Ascending aorta (tissue), 2 donors: Measurements from ENCODE around the gene NFATC4. TPM values are rescaled to one million over a fixed set of nuclear protein-coding genes. Genes with fewer than 3 reads are reported as not detected.
A peak's percentile ranks its signal among the peaks of the same experiment; 100 is the strongest.

ENCODE experiments used
- DNase-seq, 2 donors: peaks; one replicate each; pipeline ENCODE4 v3.0.0-alpha.2; 2019; ENCODE audit warnings: low spot score in 2 of 2
- H3K27ac ChIP-seq, 2 donors: fragments of 200-600 bp; sonication (generic); one replicate each; pipeline ENCODE4 v1.5.1; 2016 to 2017; ENCODE audit warnings: mild to moderate bottlenecking in 1 of 2
- H3K27me3 ChIP-seq: fragments of 200-600 bp; sonication (generic); one replicate; pipeline ENCODE4 v1.5.1; 2017
- H3K36me3 ChIP-seq, 2 donors: fragments of 200-600 bp; sonication (generic); one replicate each; pipeline ENCODE4 v1.5.1; 2016
- H3K4me1 ChIP-seq, 2 donors: fragments of 200-600 bp; sonication (generic); one replicate each; pipeline ENCODE4 v1.5.1; 2016 to 2017; ENCODE audit warnings: mild to moderate bottlenecking in 1 of 2
- H3K4me3 ChIP-seq, 2 donors: fragments of 200-600 bp; sonication (generic); one replicate each; pipeline ENCODE4 v1.5.1; 2016 to 2017; ENCODE audit warnings: mild to moderate bottlenecking in 1 of 2
- H3K9me3 ChIP-seq, 2 donors: fragments of 200-600 bp; sonication (generic); one replicate each; pipeline ENCODE4 v1.5.1; 2016
- CTCF ChIP-seq, 3 experiments: fragments of 200-600 bp in 2 of 3; fragments of 450-650 bp in 1 of 3; sonication (generic) in 2 of 3; IDR thresholded peaks; one replicate each; pipeline ENCODE4 v1.5.1; 2016 to 2019; ENCODE audit warnings: antibody characterized with exemption in 3 of 3, mild to moderate bottlenecking in 1 of 3, moderate library complexity in 1 of 3
- intact Hi-C: fragments of 100-400 bp; cut with DNase I; formaldehyde crosslinking; loops from one replicate; pipeline ENCODE4 v1.15.1; 2023
- total RNA-seq: library from RNA; depleted of rRNA; stranded (reverse); fragments of >200 nt; gene quantifications from one replicate; pipeline ENCODE4 v1.1.0, GENCODE V29; 2016

NFATC4 gene
- total RNA-seq, 1 donor from 2014 or later = 58.9 TPM

- H3K27me3 ChIP-seq = peaks cover 12% of the 10 kb centered on the region
- no peaks in the 10 kb centered on the region for H3K9me3 ChIP-seq
- no peak overlapping the region for H3K4me3 ChIP-seq
- no peak for TF ChIP-seq CTCF (IDR thresholded peaks at IDR 0.05)
- DNase-seq = no peak
- peaks cover 7 to 20% of the 10 kb centered on the region in 2 donors for H3K4me1 ChIP-seq
- H3K36me3 ChIP-seq = no peaks in the 10 kb centered on the region
- H3K27ac ChIP-seq = no peak overlapping the region
- intact Hi-C loops = no loop called here
Observed at GRCh38 chr14:24330973-24331674, 36.9 kb upstream of the NFATC4 start.

- Histone ChIP-seq H3K27ac (no peak overlapping the region), H3K27me3 (peaks cover 12% of the 10 kb centered on the region), H3K4me3 (peak overlapping the region in 1 of 2 donors; percentile 42), H3K36me3 (no peaks in the 10 kb centered on the region), H3K4me1 (peaks cover 7 to 20% of the 10 kb centered on the region in 2 donors), H3K9me3 (no peaks in the 10 kb centered on the region)
- DNase-seq = no peak
- intact Hi-C loops = loop anchor here (1.0 to 2.0 kb wide), 2 partner anchors 35 to 88 kb away; no protein-coding TSS in a partner anchor
- no peak for TF ChIP-seq CTCF (IDR thresholded peaks at IDR 0.05)
Observed at GRCh38 chr14:24331731-24332267, 36.2 kb upstream of the NFATC4 start.

GRCh38 chr14:24332268-24332993 lies 35.6 kb upstream of the NFATC4 start:
- no peak overlapping the region for H3K27ac ChIP-seq
- intact Hi-C loops = loop anchor here (1.0 to 2.0 kb wide), 2 partner anchors 34 to 89 kb away; no protein-coding TSS in a partner anchor
- peaks cover 7 to 20% of the 10 kb centered on the region in 2 donors for H3K4me1 ChIP-seq
- peaks cover 12% of the 10 kb centered on the region for H3K27me3 ChIP-seq
- H3K36me3 ChIP-seq = no peaks in the 10 kb centered on the region
- peak overlapping the region; percentile 42 to 53 for H3K4me3 ChIP-seq
- H3K9me3 ChIP-seq = no peaks in the 10 kb centered on the region
- peak in 1 of 2 donors; percentile 86 for DNase-seq
- TF ChIP-seq CTCF (IDR thresholded peaks at IDR 0.05) = peak; percentile 61 to 77 (median 74)

- H3K36me3 ChIP-seq = no peaks in the 10 kb centered on the region
- DNase-seq = no peak
- peaks cover 7 to 20% of the 10 kb centered on the region in 2 donors for H3K4me1 ChIP-seq
- TF ChIP-seq CTCF (IDR thresholded peaks at IDR 0.05) = no peak
- intact Hi-C loops = no loop called here
- no peaks in the 10 kb centered on the region for H3K9me3 ChIP-seq
- H3K27ac ChIP-seq = peak within 1 kb of the TSS in 1 of 2 donors; percentile 54
- peaks cover 12% of the 10 kb centered on the region for H3K27me3 ChIP-seq
- H3K4me3 ChIP-seq = peak within 1 kb of the TSS; percentile 52 to 53
Observed at GRCh38 chr14:24334431-24335291, 33.3 kb upstream of the NFATC4 start, which contains the start of gene ADCY4. ADCY4 (minus strand) TSS chr14:24335071; CDS start chr14:24334652, 419 bp downstream.
